ENCODE data around the gene ADIPOR2. TPM values are rescaled to one million over a fixed set of nuclear protein-coding genes. Genes with fewer than 3 reads are reported as not detected.

Gene ADIPOR2
- total and polyA plus RNA-seq, 10 of the 15 experiments (the other 5 are each of a cell fraction or from before 2014, with no cell fraction given) = 8.6 to 65.0 (median 38.0) TPM

GRCh38 chr12:1820896-1821291 lies 130.0 kb downstream of the ADIPOR2 start:
- ChIA-PET CTCF (no interaction called here), RAD21 (ENCODE audit: unreplicated experiment) (no interaction called here), POLR2A (no interaction called here), SMC1A (ENCODE audit: uncharacterized antibody, unreplicated experiment) (interaction anchor here (1.4 kb wide), 1 partner anchor 119 kb away, joined by 6 read pairs; no protein-coding TSS in a partner anchor)
- no peak overlapping the region for H3K4me3 ChIP-seq
- no peak overlapping the region for H3K27ac ChIP-seq (ENCODE audit: control insufficient read depth, insufficient read depth)
- H4K20me1 ChIP-seq (ENCODE audit: control insufficient read depth, insufficient read depth) = no peaks in the 10 kb centered on the region
- peaks cover 8 to 11% of the 10 kb centered on the region in 2 experiments; a peak in 3 of 4 replicates for H3K27me3 ChIP-seq (replicated peaks in 1 of 2; ENCODE audit: control insufficient read depth in 2 of 2, insufficient read depth in 2 of 2, low read length in 1 of 2)
- ATAC-seq = no peak
- no peaks in the 10 kb centered on the region for H3K79me2 ChIP-seq (ENCODE audit: control insufficient read depth, insufficient read depth, low read length)
- no peak overlapping the region for H3K4me2 ChIP-seq (ENCODE audit: control insufficient read depth, insufficient read depth)
- no peak overlapping the region for H2AFZ ChIP-seq (ENCODE audit: control insufficient read depth, low read depth, low read length)
- DNase-seq (ENCODE audit: low read depth, low spot score) = no peak
- 42% methylated on average over 11 of the region's 11 CpGs for WGBS (ENCODE audit: insufficient coverage, insufficient replicate concordance, low lambda C conversion rate, missing lambda C conversion rate)
- no peaks in the 10 kb centered on the region for H3K4me1 ChIP-seq (ENCODE audit: control insufficient read depth, insufficient read depth, low read length)
- no peaks in the 10 kb centered on the region for H3K9me3 ChIP-seq (replicated peaks; ENCODE audit: control insufficient read depth, insufficient read depth, low read length)
- in situ Hi-C loops (cut with MboI) = no loop called here
- H3K36me3 ChIP-seq (ENCODE audit: control insufficient read depth in 2 of 2, insufficient read depth in 2 of 2, low read length in 1 of 2) = no peaks in the 10 kb centered on the region
- no peak for FAIRE-seq
- BruUV-seq (replicated peaks) = no TSS peak
- intact Hi-C loops (cut with micrococcal nuclease; ENCODE audit: unreplicated experiment) = no loop called here
- no peak overlapping the region for H3K9ac ChIP-seq (ENCODE audit: control insufficient read depth, insufficient read depth, low read length)
- TF ChIP-seq ZBED1 (IDR thresholded peaks at IDR 0.05; ENCODE audit: borderline replicate concordance) (no peak), KLF5 (IDR thresholded peaks at IDR 0.05; ENCODE audit: partially characterized antibody) (no peak), RCOR1 (conservative IDR thresholded peaks at IDR 0.05; ENCODE audit: low read depth, low read length) (no peak), IKZF1 (conservative IDR thresholded peaks at IDR 0.05) (no peak), MXI1 (IDR thresholded peaks at IDR 0.05; ENCODE audit: low read depth, low read length) (no peak), ZBTB11 (CRISPR knock-in tag; IDR thresholded peaks at IDR 0.05) (no peak), MTA3 (IDR thresholded peaks at IDR 0.05; ENCODE audit: borderline replicate concordance, low read length) (no peak), NFXL1 (IDR thresholded peaks at IDR 0.05; ENCODE audit: borderline replicate concordance) (no peak), CBFB (IDR thresholded peaks at IDR 0.05; ENCODE audit: low read depth) (no peak), SMC3 (IDR thresholded peaks at IDR 0.05; ENCODE audit: borderline replicate concordance, low read length) (no peak), EZH2 (IDR thresholded peaks at IDR 0.05; ENCODE audit: borderline replicate concordance, control insufficient read depth, low read depth, low read length) (no peak), EGR1 (IDR thresholded peaks at IDR 0.05; ENCODE audit: borderline replicate concordance in 1 of 2, low read depth in 2 of 2, low read length in 2 of 2) (no peak)
- TF ChIP-seq, protein P1, sequence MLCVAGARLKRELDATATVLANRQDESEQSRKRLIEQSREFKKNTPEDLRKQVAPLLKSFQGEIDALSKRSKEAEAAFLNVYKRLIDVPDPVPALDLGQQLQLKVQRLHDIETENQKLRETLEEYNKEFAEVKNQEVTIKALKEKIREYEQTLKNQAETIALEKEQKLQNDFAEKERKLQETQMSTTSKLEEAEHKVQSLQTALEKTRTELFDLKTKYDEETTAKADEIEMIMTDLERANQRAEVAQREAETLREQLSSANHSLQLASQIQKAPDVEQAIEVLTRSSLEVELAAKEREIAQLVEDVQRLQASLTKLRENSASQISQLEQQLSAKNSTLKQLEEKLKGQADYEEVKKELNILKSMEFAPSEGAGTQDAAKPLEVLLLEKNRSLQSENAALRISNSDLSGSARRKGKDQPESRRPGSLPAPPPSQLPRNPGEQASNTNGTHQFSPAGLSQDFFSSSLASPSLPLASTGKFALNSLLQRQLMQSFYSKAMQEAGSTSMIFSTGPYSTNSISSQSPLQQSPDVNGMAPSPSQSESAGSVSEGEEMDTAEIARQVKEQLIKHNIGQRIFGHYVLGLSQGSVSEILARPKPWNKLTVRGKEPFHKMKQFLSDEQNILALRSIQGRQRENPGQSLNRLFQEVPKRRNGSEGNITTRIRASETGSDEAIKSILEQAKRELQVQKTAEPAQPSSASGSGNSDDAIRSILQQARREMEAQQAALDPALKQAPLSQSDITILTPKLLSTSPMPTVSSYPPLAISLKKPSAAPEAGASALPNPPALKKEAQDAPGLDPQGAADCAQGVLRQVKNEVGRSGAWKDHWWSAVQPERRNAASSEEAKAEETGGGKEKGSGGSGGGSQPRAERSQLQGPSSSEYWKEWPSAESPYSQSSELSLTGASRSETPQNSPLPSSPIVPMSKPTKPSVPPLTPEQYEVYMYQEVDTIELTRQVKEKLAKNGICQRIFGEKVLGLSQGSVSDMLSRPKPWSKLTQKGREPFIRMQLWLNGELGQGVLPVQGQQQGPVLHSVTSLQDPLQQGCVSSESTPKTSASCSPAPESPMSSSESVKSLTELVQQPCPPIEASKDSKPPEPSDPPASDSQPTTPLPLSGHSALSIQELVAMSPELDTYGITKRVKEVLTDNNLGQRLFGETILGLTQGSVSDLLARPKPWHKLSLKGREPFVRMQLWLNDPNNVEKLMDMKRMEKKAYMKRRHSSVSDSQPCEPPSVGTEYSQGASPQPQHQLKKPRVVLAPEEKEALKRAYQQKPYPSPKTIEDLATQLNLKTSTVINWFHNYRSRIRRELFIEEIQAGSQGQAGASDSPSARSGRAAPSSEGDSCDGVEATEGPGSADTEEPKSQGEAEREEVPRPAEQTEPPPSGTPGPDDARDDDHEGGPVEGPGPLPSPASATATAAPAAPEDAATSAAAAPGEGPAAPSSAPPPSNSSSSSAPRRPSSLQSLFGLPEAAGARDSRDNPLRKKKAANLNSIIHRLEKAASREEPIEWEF (IDR thresholded peaks at IDR 0.05; ENCODE audit: insufficient replicate concordance, low read depth, low read length) = no peak
- TF ChIP-seq, protein P2, sequence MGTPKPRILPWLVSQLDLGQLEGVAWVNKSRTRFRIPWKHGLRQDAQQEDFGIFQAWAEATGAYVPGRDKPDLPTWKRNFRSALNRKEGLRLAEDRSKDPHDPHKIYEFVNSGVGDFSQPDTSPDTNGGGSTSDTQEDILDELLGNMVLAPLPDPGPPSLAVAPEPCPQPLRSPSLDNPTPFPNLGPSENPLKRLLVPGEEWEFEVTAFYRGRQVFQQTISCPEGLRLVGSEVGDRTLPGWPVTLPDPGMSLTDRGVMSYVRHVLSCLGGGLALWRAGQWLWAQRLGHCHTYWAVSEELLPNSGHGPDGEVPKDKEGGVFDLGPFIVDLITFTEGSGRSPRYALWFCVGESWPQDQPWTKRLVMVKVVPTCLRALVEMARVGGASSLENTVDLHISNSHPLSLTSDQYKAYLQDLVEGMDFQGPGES (IDR thresholded peaks at IDR 0.05) = no peak

Measured in GM12878 (cell line).